A549 (cell line): ENCODE results near the gene FAM50A. TPM values are rescaled to one million over a fixed set of nuclear protein-coding genes. Genes with fewer than 3 reads are reported as not detected.

Experiments
- ATAC-seq, 2 experiments: fragments of 200-7000 bp in 1 of 2; fragments of >200 bp in 1 of 2; cut with Nextera tagmentation in 1 of 2; cut with Tn5 transposase in 1 of 2; 3 replicates each; pipeline versions ENCODE4 v1.8.0 to v1.9.1; 2018 to 2020; ENCODE audit warnings: mild to moderate bottlenecking in 1 of 2, moderate library complexity in 1 of 2
- CTCF ChIA-PET: fragments of 300-600 bp; sonication (Branson Sonifier 250); formaldehyde crosslinking; extraction: SDS; loops from one replicate; lab custom pipeline; 2021; ENCODE audit warnings: antibody characterized with exemption, inconsistent platforms; lab: Yijun Ruan, JAX
- POLR2A ChIA-PET: fragments of 350-600 bp; formaldehyde crosslinking; extraction: SDS; loops from one replicate; lab custom pipeline; 2021; ENCODE audit warnings: antibody characterized with exemption, inconsistent platforms; lab: Yijun Ruan, JAX
- DNase-seq, 2 experiments: peaks; one replicate each; pipeline versions ENCODE4 v3.0.0 to v3.0.0-alpha.2; 2011 to 2016; ENCODE audit warnings: low read depth in 1 of 2, low spot score in 1 of 2
- FAIRE-seq: peaks from 2 replicates; lab custom pipeline; 2011; peaks lifted over from hg19 to GRCh38; lab: Jason Lieb, UNC
- H3K27ac ChIP-seq, 2 experiments: fragments of >200 bp; sonication (Bioruptor Twin); formaldehyde crosslinking; 3 replicates each; pipeline ENCODE4 v1.5.1; 2016 to 2017
- H3K4me1 ChIP-seq: fragments of >200 bp; sonication (Bioruptor Twin); formaldehyde crosslinking; 3 replicates; pipeline ENCODE4 v1.6.1; 2016
- H3K4me2 ChIP-seq: fragments of >200 bp; sonication (Bioruptor Twin); formaldehyde crosslinking; 3 replicates; pipeline ENCODE4 v1.6.1; 2016
- H3K4me3 ChIP-seq: fragments of >200 bp; sonication (Bioruptor Twin); formaldehyde crosslinking; 3 replicates; pipeline ENCODE4 v1.5.1; 2016
- H3K9me3 ChIP-seq: fragments of >200 bp; sonication (Bioruptor Twin); formaldehyde crosslinking; 3 replicates; pipeline ENCODE4 v1.6.1; 2016
- ATOH8 ChIP-seq: fragments of 250-450 bp; sonication (Bioruptor Pico); IDR thresholded peaks from 2 replicates; pipeline ENCODE4 v1.5.0; 2020; ENCODE audit warnings: low read depth, mild to moderate bottlenecking, moderate library complexity
- BCL3 ChIP-seq: fragments of >200 bp; sonication (Bioruptor Twin); formaldehyde crosslinking; IDR thresholded peaks from 3 replicates; pipeline ENCODE4 v1.6.1; 2016
- BHLHE40 ChIP-seq: IDR thresholded peaks from 2 replicates; pipeline ENCODE4 v1.6.1; 2012; ENCODE audit warnings: low read depth, low read length, inconsistent platforms
- CBX8 ChIP-seq: fragments of 200-600 bp; sonication (generic); IDR thresholded peaks from 2 replicates; pipeline ENCODE4 v1.6.1; 2016
- CEBPB ChIP-seq, 2 experiments: fragments of >200 bp in 1 of 2; sonication (Bioruptor Twin) in 1 of 2; formaldehyde crosslinking in 1 of 2; IDR thresholded peaks; 2 replicates each; pipeline ENCODE4 v1.6.1; 2012 to 2016
- CHD2 ChIP-seq: fragments of 150-350 bp; IDR thresholded peaks from 2 replicates; pipeline ENCODE4 v1.6.1; 2014; ENCODE audit warnings: low read length; ENCODE audit not compliant: partially characterized antibody
- EHMT2 ChIP-seq: fragments of 200-600 bp; sonication (generic); IDR thresholded peaks from 2 replicates; pipeline ENCODE4 v1.6.1; 2016; ENCODE audit warnings: antibody characterized with exemption, low read depth, mild to moderate bottlenecking, moderate library complexity
- FOSB ChIP-seq: fragments of 250-450 bp; sonication (Bioruptor Pico); IDR thresholded peaks from 2 replicates; pipeline ENCODE4 v1.5.0; 2020; ENCODE audit warnings: mild to moderate bottlenecking, moderate library complexity
- FOXS1 ChIP-seq: fragments of 250-450 bp; sonication (Bioruptor Pico); IDR thresholded peaks from 2 replicates; pipeline ENCODE4 v1.5.0; 2020; ENCODE audit warnings: mild to moderate bottlenecking, moderate library complexity
- GATA3 ChIP-seq: IDR thresholded peaks from 2 replicates; pipeline ENCODE4 v1.6.1; 2012; ENCODE audit warnings: borderline replicate concordance
- HES2 ChIP-seq: fragments of >200 bp; sonication (Bioruptor Twin); formaldehyde crosslinking; IDR thresholded peaks from 2 replicates; pipeline ENCODE4 v1.6.1; 2016
- HOXA7 ChIP-seq: fragments of 250-450 bp; sonication (Bioruptor Pico); IDR thresholded peaks from 2 replicates; pipeline ENCODE4 v1.5.0; 2020; ENCODE audit warnings: mild to moderate bottlenecking, moderate library complexity
- HOXB13 ChIP-seq: fragments of 250-450 bp; sonication (Bioruptor Pico); IDR thresholded peaks from 2 replicates; pipeline ENCODE4 v1.5.0; 2020; ENCODE audit warnings: low read depth, mild to moderate bottlenecking, moderate library complexity
- HOXB5 ChIP-seq: fragments of 250-450 bp; sonication (Bioruptor Pico); IDR thresholded peaks from 2 replicates; pipeline ENCODE4 v1.5.0; 2020; ENCODE audit warnings: mild to moderate bottlenecking, moderate library complexity
- JUN ChIP-seq, 2 experiments: fragments of >200 bp; sonication (Bioruptor Twin); formaldehyde crosslinking; IDR thresholded peaks; 2 replicates in 1 of 2; 3 replicates in 1 of 2; pipeline ENCODE4 v1.6.1; 2016 to 2017
- KDM5A ChIP-seq: fragments of 200-600 bp; sonication (generic); IDR thresholded peaks from 2 replicates; pipeline ENCODE4 v1.6.1; 2016; ENCODE audit warnings: antibody characterized with exemption, mild to moderate bottlenecking
- MAX ChIP-seq: IDR thresholded peaks from 2 replicates; pipeline ENCODE4 v1.6.1; 2012
- PHF8 ChIP-seq: fragments of 200-600 bp; sonication (generic); IDR thresholded peaks from 2 replicates; pipeline ENCODE4 v1.6.1; 2016; ENCODE audit warnings: low read depth, mild to moderate bottlenecking, antibody characterized with exemption, moderate library complexity, borderline replicate concordance
- RAD21 ChIP-seq, 2 experiments: fragments of >200 bp in 1 of 2; sonication (Bioruptor Twin) in 1 of 2; formaldehyde crosslinking in 1 of 2; IDR thresholded peaks in 1 of 2; conservative IDR thresholded peaks in 1 of 2; 2 replicates in 1 of 2; 3 replicates in 1 of 2; pipeline ENCODE4 v1.6.1; 2012 to 2018; ENCODE audit warnings: inconsistent platforms in 1 of 2
- RCOR1 ChIP-seq: fragments of 150-350 bp; IDR thresholded peaks from 2 replicates; pipeline ENCODE4 v1.6.1; 2014; ENCODE audit warnings: antibody characterized with exemption, low read length, low read depth
- REST ChIP-seq: fragments of 200-600 bp; sonication (generic); IDR thresholded peaks from 2 replicates; pipeline ENCODE4 v1.6.1; 2016; ENCODE audit warnings: antibody characterized with exemption, mild to moderate bottlenecking, moderate library complexity
- RFX5 ChIP-seq: fragments of 450-650 bp; IDR thresholded peaks from 2 replicates; pipeline ENCODE4 v1.7.1; 2014; ENCODE audit warnings: antibody characterized with exemption, mild to moderate bottlenecking, moderate library complexity
- SREBF2 ChIP-seq: fragments of 450-650 bp; IDR thresholded peaks from 2 replicates; pipeline ENCODE4 v1.6.1; 2014; ENCODE audit warnings: mild to moderate bottlenecking, moderate library complexity
- TFCP2L1 ChIP-seq: fragments of 250-450 bp; sonication (Bioruptor Pico); IDR thresholded peaks from 2 replicates; pipeline ENCODE4 v1.5.0; 2021; ENCODE audit warnings: mild to moderate bottlenecking
- USF2 ChIP-seq: fragments of 450-650 bp; IDR thresholded peaks from 2 replicates; pipeline ENCODE4 v1.6.1; 2014; ENCODE audit warnings: antibody characterized with exemption
- ZC3H11A ChIP-seq: fragments of 450-650 bp; IDR thresholded peaks from 2 replicates; pipeline ENCODE4 v1.6.1; 2014; ENCODE audit warnings: antibody characterized with exemption, mild to moderate bottlenecking
- ZFP36 ChIP-seq: fragments of 450-650 bp; IDR thresholded peaks from 2 replicates; pipeline ENCODE4 v1.6.1; 2014; ENCODE audit warnings: borderline replicate concordance; ENCODE audit not compliant: partially characterized antibody
- WGBS: methylation state at CpG from one replicate; pipeline ENCODE4 v1.1.6; 2017; ENCODE audit errors: missing lambda C conversion rate; 5-methylcytosine and 5-hydroxymethylcytosine counted together
- polyA plus RNA-seq, 4 experiments: library from polyadenylated mRNA; depleted of rRNA in 3 of 4; stranded (reverse); fragments of >200 nt; fragmentation: RNase III in 1 of 4; extraction: RNeasy Plus Mini Kit Qiagen cat#74134 plus additional on column Dnase treatment in 1 of 4; gene quantifications; 2 replicates in 3 of 4; 3 replicates in 1 of 4; pipeline ENCODE4 v1.2.3, GENCODE V29; 2011 to 2017

The FAM50A gene
- polyA plus RNA-seq, 2 of the 4 experiments (the other 2 are of a cell fraction), result 57.8 to 123 TPM

- CTCF ChIA-PET, result interaction anchor here (0.8 to 2.4 kb wide), 8 partner anchors 9 to 117 kb away, joined by 3 to 13 read pairs (median 4); no protein-coding TSS in a partner anchor
- 4% methylated on average over 13 of the region's 19 CpGs for WGBS
- Histone ChIP-seq H3K27ac (peak overlapping the region; percentile 88 to 96), H3K9me3 (no peaks in the 10 kb centered on the region), H3K4me2 (peak overlapping the region; percentile 80)
- peak; percentile 24 to 33 for ATAC-seq
- DNase-seq, result peak; percentile 22 to 31
- TF ChIP-seq SREBF2 (no peak), RAD21 (conservative IDR thresholded peaks at IDR 0.05 in 1 of 2, IDR thresholded peaks at IDR 0.05 in 1 of 2) (no peak), HOXB13 (CRISPR knock-in tag) (no peak), HOXA7 (CRISPR knock-in tag) (no peak), REST (no peak), BCL3 (no peak)
- TF ChIP-seq, all 56 proteins: peak for 0
- peak overlapping the region; percentile 74 for H3K4me3 ChIP-seq
- H3K4me1 ChIP-seq, result peaks cover 21% of the 10 kb centered on the region; the same call in 2 of the 3 replicates
- no peak for FAIRE-seq
- POLR2A ChIA-PET, result interaction anchor here (0.6 to 2.6 kb wide), 12 partner anchors 9 to 92 kb away, joined by 3 to 8 read pairs (median 4); partner anchors contain the start of genes FAM3A, LAGE3, PLXNA3 and RPL10
These were observed 46.1 kb downstream of the FAM50A start for GRCh38 chrX:154490021-154490413.

GRCh38 chrX:154490414-154491083 lies 46.6 kb downstream of the FAM50A start, which contains the start of gene SLC10A3:
SLC10A3 (minus strand) TSS chrX:154490629; CDS start chrX:154488940, 1,689 bp downstream.
- ChIA-PET CTCF (interaction anchor here (0.8 to 2.4 kb wide), 7 partner anchors 9 to 118 kb away, joined by 3 to 13 read pairs (median 4); no protein-coding TSS in a partner anchor), POLR2A (interaction anchor here (0.6 to 2.6 kb wide), 12 partner anchors 9 to 93 kb away, joined by 3 to 8 read pairs (median 4); partner anchors contain the start of genes FAM3A, LAGE3, PLXNA3 and RPL10)
- peak within 1 kb of the TSS; percentile 74 for H3K4me3 ChIP-seq
- peak; percentile 89 to 95 for DNase-seq
- H3K4me2 ChIP-seq, result peak within 1 kb of the TSS; percentile 83
- peak; percentile 85 to 94 for ATAC-seq
- FAIRE-seq, result peak; percentile 92
- no peaks in the 10 kb centered on the region for H3K9me3 ChIP-seq
- peaks cover 15% of the 10 kb centered on the region; the same call in 2 of the 3 replicates for H3K4me1 ChIP-seq
- H3K27ac ChIP-seq, result peak within 1 kb of the TSS; percentile 88 to 96
- 0% methylated on average over 3 of the region's 71 CpGs for WGBS
- TF ChIP-seq EHMT2, result no peak
- no peak for TF ChIP-seq USF2
- TF ChIP-seq ATOH8 (CRISPR knock-in tag), result no peak
- no peak for TF ChIP-seq CEBPB (IDR thresholded peaks at IDR 0.05)
- peak in 1 of 2 experiments; percentile 81; a peak in 2 of 5 replicates for TF ChIP-seq JUN (IDR thresholded peaks at IDR 0.05)
- no peak for TF ChIP-seq BHLHE40
- TF ChIP-seq ZFP36, result no peak
- peak in 1 of 2 experiments; percentile 32; a peak in 3 of 5 replicates for TF ChIP-seq RAD21 (conservative IDR thresholded peaks at IDR 0.05 in 1 of 2, IDR thresholded peaks at IDR 0.05 in 1 of 2)
- no peak for TF ChIP-seq KDM5A
- TF ChIP-seq TFCP2L1 (CRISPR knock-in tag), result no peak
- TF ChIP-seq FOXS1 (CRISPR knock-in tag), result no peak
- TF ChIP-seq CHD2, result no peak
- TF ChIP-seq PHF8, result peak; percentile 73; the same call in 1 of the 2 replicates
- TF ChIP-seq HOXB5, result no peak
- no peak for TF ChIP-seq RFX5
- TF ChIP-seq RCOR1, result no peak
- TF ChIP-seq GATA3, result no peak
- TF ChIP-seq CBX8, result no peak
- no peak for TF ChIP-seq FOSB (CRISPR knock-in tag)
- peak; percentile 85 for TF ChIP-seq BCL3
- TF ChIP-seq ZC3H11A, result no peak
- TF ChIP-seq HES2, result no peak
- TF ChIP-seq MAX, result peak; percentile 27; the same call in 1 of the 2 replicates
